Stimulated activated CD8-positive, alpha-beta memory T cell treated with anti-CD3 and anti-CD28 coated beads, Interleukin-12 subunit alpha, Interleukin-12 subunit beta, amount 100 ng/mL, for 1 hour (primary cell): ENCODE results near the gene DNTTIP2.
"Not testable (repeated sequence)": the region's sequence is repeated elsewhere in the genome, so short reads cannot be mapped to it uniquely, and the experiment has no call there.

Experiments
- DNase-seq: peaks from one replicate; pipeline ENCODE4 v3.0.0-alpha.2; 2020; ENCODE audit warnings: low read depth

The DNTTIP2 gene

GRCh38 chr1:93840956-93841482, 38.0 kb downstream of the DNTTIP2 start:
- DNase-seq, result no peak

- no peak for DNase-seq
Measured at GRCh38 chr1:93839753-93840152, 39.3 kb downstream of the DNTTIP2 start.

GRCh38 chr1:93839307-93839706, 39.7 kb downstream of the DNTTIP2 start:
- DNase-seq, result no peak

GRCh38 chr1:93837961-93838360, 41.0 kb downstream of the DNTTIP2 start:
- DNase-seq, result no peak

GRCh38 chr1:93833293-93833692, 45.7 kb downstream of the DNTTIP2 start:
- DNase-seq, result not testable (repeated sequence)

GRCh38 chr1:93829061-93829460, 49.9 kb downstream of the DNTTIP2 start:
- DNase-seq, result no peak

GRCh38 chr1:93828367-93828755, 50.6 kb downstream of the DNTTIP2 start:
- no peak for DNase-seq

- DNase-seq, result no peak
Measured at GRCh38 chr1:93827633-93828366, 51.2 kb downstream of the DNTTIP2 start.

GRCh38 chr1:93827128-93827527, 51.9 kb downstream of the DNTTIP2 start:
- DNase-seq, result no peak

GRCh38 chr1:93824834-93825233, 54.2 kb downstream of the DNTTIP2 start:
- no peak for DNase-seq

GRCh38 chr1:93822730-93823425, 56.1 kb downstream of the DNTTIP2 start:
- no peak for DNase-seq

GRCh38 chr1:93821423-93822144, 57.4 kb downstream of the DNTTIP2 start:
- DNase-seq, result no peak

- no peak for DNase-seq
Measured at GRCh38 chr1:93820554-93821422, 58.2 kb downstream of the DNTTIP2 start.

GRCh38 chr1:93818570-93818959, 60.4 kb downstream of the DNTTIP2 start:
- no peak for DNase-seq

GRCh38 chr1:93817819-93818569, 61.0 kb downstream of the DNTTIP2 start:
- no peak for DNase-seq

- no peak for DNase-seq
Measured at GRCh38 chr1:93816970-93817678, 61.9 kb downstream of the DNTTIP2 start.
